ENCODE measurements around the gene FRMD4A.

- no peak for TF ChIP-seq POLR2A (IDR thresholded peaks at IDR 0.05; ENCODE audit: low read depth, low read length)
- no peak for TF ChIP-seq POLR2AphosphoS5 (IDR thresholded peaks at IDR 0.05; ENCODE audit: low read depth, low read length)
- no peak for TF ChIP-seq TAF1 (IDR thresholded peaks at IDR 0.05; ENCODE audit: low read depth, low read length)
- no peak for TF ChIP-seq SPI1 (IDR thresholded peaks at IDR 0.05; ENCODE audit: low read depth, low read length)
- no peak for TF ChIP-seq PAX5 (IDR thresholded peaks at IDR 0.05; ENCODE audit: insufficient read depth, low read length, severe bottlenecking)
- no peak for TF ChIP-seq POU2F2 (IDR thresholded peaks at IDR 0.05; ENCODE audit: low read depth, low read length)
Measured at GRCh38 chr10:14191871-14192270, 138.9 kb downstream of the FRMD4A start.
